NCI-H345 (cell line): Measurements from ENCODE around the gene SBF2.
"Not testable (repeated sequence)": the region's sequence is repeated elsewhere in the genome, so short reads cannot be mapped to it uniquely, and the experiment has no call there.

Experiments
- DNase-seq: peaks from one replicate; lab custom pipeline; 2025; lab: John Stamatoyannopoulos, UW

Gene SBF2

DNA sequence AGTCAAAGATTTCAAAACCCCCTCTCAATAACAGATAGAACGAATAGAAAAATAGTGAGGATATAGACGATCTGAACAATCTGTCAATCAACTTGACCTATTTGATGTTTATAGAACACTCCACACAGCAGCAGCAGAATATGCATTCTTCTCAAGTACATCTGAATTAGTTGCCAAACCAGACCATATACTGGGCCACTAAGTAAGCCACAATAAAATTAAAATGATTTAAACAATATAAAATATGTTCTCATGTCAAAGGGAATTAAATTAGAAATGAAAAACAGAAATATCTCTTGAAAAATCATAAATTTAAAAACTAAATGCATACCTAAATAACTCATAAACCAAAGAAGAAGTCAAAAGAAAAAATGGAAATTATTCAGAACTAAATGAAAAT is 229.2 kb downstream of the SBF2 start:
- no peak for DNase-seq

DNA sequence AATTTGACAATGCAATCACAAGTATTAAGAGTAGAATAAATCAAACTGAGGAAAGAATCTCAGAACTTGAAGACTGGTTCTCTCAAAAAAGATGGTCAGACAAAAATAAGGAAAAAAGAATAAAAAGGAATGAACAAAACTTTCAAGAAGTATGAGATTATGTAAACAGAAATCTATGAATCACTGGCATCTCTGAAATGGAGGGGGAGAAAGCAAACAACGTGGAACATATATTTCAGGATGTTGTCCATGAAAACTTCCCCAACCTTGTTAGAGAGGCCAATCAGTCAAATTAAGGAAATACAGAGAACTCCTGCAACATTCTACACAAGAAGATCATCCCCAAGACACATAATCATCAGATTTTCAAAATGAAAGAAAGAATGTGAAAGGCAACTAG is 235.7 kb downstream of the SBF2 start:
- DNase-seq, result no peak

DNA sequence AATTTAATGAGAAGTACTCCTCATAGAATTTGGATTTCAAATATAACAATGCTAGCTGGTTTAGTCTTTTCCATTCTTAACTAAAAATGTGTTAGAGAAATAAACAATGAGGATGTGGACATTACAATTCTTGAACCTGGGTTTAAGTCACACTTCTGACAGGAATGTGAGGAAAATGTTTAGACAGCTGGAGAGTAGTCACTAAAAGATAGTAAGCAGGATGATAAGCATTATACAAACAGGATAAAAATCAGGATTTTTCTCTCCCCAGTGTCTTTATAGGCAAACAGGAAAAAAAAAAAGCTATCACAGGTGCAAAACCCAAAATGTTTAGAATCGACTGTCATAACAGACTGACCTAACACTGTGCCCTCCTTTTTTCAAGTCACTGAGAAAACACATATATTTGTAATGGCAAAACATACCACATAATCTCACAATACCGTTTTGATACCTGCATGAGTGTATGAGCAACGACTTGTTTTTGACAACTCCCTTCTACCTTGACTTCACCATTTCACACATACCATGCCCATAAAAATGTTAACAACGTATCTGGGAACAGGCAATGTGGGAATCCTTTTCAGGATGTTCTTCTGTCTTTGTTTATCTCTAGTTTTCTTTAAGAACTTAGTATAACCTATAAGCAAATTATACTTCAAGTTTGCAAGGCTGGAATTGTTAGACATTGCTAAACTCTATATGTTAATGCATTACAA is 242.0 kb downstream of the SBF2 start:
- DNase-seq, result no peak

DNA sequence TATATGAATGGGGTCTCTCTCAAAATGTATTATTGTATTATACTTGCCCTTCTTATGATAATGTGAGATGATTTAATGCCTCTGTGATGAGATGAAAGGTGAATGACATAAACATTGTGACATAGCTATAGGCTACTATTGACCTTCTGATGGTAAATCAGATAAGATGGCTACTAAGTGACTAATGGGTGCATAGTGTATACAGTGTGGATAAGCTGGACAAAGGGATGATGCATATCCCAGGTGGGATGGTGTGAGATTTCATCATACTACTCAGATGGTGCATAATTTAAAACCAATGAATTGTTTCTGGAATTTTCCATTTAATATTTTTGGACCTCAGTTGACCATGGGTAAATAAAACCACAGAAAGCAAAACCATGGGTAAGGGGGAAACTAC is 243.5 kb downstream of the SBF2 start:
- DNase-seq, result no peak

DNA sequence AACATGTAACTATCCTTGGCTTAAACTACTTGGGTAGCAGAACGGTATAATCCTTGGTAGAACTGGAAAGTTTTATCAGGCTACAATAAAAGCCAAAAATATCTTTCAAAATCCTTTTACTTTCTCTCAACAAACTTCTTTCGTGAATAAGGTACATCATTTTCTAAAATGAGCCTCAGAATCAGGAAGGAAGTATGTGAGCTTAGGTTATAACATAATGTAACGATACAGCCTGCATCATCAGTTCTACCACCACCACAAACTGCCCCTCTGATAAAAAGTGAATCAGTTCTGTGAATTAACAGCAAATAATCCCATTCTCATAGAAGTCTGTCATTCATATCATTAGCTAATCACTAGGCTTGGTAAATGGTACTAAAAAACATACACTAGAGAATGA is 244.3 kb downstream of the SBF2 start:
- DNase-seq, result no peak

DNA sequence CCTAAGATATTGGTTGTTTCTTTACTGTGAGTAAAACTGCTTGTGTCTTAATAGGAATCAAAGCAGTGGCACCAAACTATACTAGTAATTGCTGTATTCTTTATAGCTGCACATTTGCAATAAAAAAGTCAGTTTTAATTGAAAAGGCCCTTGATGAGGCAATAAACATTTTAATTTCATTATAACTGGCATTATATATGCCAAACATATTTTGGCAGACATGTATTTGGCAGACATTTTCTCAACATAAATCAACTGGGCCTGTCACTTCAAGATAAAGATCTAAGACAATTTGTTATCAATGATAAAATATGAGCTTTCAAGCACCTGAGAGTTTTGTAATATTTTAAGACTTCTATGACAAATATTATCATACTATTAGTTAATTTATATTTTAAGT is 245.7 kb downstream of the SBF2 start:
- no peak for DNase-seq

DNA sequence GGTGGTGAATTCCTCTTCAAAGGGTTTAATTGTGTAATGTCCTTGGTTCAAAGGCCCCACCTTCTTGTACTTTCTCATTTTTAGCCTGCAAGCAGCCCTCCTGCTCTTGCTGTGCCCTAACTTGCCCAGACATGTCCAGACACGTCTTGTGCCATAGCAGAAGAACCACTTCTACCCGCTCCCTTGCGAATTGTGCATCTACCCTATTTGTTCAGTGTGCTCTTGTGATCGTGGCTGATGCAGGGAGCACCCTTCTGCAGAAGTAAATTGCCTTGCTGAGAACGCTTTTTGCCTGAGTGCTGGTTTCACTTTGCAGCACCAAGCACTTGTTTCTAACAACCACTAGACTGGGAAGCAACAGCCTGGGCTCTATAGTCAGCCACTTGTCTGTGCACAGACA is 249.4 kb downstream of the SBF2 start:
- no peak for DNase-seq

DNA sequence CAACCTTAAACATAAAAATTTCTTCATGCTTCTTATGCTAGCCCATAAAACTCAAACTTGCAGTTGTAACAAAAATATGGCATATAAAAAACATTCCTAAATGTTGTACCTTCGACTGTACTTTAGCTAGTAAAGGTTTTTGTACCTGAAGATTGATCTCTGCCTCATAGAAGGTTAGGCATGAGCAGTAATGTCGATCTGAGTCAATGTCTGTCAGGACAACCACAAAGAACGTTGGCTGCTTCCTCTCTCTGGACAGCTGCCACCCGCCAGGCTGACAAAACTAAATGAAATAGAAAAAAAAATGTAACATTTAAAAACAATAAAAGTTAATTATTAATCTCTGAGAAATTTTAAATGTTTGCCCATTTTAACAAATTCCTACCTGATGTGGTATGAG is 251.3 kb downstream of the SBF2 start:
- no peak for DNase-seq

DNA sequence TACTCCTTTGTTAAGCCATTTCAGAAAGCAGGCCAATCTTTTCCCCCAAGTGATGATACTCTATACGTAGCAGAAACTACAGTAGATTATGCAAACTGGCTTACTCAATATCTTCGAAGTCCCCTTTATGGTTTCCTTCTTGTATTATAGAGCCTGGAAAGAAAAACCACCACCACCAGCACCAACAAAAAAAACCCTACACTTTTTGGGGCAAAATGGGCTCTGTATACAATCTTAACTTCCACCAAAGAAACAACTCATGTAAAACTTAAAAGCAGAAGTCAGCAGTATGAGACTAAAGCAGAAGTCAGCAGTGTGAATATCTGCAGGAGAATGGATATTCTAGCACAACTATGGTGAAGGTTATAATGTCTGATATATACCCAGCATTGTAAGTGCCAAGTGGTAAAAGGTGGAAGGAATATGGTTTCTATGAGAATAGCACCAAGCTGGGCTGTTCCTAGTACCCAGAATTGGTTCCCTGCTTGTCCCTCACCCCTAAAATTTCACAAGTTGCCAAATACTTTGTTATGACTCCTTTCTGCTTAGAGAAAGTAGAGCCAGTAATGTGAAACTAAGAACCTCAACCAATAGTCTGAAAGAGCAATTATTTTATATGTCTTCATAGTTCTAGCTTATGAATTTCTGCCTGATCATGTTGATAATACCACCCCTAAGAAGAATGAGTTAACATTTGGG is 252.1 kb downstream of the SBF2 start:
- no peak for DNase-seq

DNA sequence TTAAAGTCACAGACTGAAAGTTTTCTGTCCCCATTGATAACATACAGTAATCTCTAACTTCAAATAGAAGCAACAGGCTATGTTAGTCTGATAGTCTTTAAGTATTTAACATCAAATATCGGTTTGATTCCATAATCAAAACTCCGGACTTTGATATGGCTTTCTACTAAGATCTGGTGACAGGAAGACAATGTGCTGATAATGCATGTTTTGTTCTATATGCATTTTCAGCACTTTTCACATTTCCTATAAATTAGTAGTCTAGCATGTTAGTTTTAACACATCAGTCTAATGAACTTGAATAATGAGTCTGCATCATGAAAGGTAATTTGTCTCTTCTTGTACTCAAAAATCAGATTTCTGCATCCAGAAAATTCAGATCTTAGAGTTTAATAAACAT is 252.7 kb downstream of the SBF2 start:
- DNase-seq, result no peak

DNA sequence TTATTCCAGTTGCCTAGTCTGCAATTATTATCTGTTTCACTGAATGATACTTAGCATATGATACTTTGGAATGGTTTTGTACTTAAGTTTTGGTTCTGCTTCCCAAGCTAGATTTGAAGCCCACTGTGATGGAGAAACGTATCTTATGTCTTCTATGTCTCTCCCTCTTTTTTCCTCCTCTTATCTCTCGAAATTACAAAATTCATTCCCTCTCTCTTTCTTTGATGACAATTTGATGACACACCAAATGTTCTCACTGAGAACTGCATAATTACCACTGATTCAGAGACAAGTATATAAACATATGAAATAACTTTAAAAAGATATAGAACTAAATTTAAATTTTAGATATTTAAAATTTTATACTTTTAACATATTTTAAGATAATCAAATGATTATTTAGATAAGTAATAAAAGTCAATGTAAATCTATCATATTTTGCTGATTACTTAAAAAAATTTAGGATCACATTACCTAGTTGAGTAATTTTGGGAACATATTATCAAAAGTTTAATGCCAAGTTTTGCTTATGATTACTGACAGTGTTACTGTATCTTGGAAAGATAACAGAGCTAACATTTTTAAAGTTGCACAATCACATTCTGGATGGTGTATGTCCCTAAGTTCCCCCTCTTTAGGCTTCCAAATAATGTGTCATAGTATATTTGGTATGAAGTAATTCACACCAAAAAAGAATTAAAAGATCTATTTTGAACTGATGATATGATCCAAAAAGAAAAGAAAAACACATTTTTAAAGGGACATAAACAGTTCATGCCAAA is 255.3 kb downstream of the SBF2 start:
- no peak for DNase-seq

DNA sequence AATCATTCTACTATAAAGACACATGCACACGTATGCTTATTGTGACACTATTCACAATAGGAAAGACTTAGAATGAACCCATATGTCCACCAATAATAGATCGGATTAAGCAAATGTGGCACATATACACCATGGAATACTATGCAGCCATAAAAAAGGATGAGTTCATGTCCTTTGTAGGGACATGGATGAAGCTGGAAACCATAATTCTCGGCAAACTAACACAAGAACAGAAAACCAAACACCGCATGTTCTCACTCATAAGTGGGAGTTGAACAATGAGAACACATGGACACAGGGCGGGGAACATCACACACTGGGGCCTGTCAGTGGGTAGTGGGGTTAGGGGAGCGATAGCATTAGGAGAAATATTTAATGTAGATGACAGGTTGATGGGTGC is 258.1 kb downstream of the SBF2 start:
- not testable (repeated sequence) for DNase-seq

DNA sequence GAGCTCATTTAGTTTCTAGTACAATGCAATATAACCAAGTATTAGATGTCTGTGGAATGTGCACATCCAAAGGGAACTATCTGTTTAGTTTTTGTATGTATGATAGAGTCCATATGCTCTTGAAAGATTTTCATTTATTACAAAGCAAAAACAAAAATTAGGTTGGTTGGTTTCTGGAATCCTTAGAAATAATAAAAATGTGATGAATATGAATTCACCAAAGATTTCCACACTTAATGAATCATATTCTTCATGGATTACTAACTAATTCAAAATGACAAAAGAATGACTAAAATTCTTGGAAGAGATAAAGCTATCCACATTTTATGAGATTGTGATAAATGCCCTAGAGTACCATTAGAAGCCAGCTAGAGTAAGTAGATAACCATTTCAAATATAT is 261.1 kb downstream of the SBF2 start:
- DNase-seq, result no peak

DNA sequence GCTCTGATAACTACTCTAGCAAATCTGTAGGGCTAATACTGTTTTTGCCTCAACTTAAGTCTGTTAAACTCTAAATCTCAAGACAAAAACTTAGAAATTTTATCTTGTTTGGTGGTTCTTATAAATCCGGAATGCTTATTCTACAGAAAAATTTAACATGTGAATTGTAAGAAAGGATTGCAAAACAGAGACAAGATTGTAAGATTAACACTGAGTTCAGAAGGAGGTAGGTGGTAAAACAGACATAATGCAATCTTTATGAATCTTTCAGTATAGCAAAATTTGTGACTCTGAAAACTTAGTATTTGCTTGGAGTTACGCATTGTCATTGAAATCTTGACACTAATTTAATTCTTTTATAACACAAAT is 263.9 kb downstream of the SBF2 start:
- DNase-seq, result no peak

DNA sequence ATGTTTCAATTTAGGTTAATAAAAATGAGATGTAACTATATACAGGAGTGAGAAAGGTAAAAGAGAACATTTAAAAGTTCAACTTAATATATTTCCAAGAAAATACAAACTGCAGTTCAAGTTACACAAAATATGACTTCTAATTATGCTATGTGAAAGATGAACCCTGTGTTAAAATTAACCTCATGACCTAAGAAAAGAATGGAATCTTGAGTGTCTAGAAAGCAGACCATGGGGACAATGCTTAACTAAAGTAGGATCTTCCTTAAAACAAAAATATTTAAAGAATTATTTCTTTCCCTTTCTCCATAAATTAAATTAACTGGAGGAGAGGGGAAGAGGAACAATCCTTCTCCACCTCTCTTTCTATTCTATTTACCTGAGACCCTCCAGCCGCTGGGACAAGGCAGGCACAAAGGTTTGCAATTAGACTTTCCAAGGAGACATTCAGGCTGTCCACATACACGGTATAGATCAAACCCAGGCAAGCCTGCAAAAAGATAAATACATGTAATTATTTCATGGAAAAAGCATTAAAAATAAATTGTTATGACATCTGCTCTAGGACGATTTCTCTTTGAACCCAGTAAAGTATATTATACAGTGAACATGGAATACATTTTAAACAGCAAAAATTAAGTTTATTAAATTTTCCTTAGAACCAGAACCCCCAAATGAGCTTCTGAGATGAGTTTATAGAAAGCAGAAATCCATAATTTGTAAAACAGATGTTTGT is 264.5 kb downstream of the SBF2 start:
- DNase-seq, result no peak

DNA sequence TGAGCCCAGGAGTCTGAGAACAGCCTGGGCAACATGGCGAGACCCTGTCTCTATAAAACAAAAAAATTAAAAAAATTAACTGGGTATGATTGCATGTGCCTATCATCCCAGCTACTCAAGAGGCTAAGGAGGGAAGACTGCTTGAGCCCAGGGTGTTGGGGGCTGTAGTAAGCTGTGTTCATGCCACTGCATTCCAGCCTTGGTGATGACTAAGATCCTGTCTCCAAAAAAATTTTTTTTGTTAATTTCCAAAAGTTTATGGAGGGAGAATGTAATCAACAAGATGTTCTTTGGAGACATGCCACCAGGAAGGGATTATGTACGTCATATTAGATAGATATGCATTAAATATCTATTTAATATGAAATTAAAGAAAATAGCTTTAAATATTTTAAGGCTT is 267.5 kb downstream of the SBF2 start:
- DNase-seq, result no peak

DNA sequence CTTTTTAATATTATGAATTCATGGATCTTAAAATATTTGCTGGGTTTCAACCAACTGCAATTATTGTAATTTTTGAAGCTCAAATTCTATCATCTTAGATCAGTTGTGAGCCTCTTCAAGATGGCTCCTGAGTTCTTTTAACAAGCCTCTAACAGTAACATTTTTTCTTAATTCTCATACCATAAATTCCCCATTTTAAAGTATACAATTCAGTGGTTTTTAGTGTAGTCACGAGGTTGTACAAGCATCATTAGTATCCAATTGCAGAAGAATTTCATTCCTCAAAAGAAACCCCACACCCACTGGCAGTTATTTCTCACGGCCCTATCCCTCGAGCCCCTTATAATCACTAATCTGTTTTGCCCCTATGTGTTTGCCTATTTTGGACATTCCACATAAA is 270.8 kb downstream of the SBF2 start:
- DNase-seq, result no peak

DNA sequence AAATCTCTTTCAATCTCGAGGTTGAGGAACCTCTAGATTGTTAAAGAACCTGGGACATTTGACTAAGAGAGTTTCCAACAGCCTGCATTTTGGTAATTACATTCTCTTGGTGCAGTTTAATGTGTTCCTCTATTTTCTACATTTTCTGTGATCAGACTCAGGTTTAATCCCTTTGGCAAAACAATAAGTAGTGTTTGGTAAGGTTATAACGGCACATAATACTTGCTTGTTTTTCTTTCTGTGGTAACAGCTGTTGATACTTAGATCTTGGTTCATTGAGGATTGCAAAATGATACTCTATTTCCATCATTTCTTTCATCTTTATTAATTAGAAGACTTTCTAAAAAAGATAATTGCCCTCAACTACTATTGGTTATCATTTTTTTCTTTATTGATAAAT is 271.3 kb downstream of the SBF2 start:
- DNase-seq, result no peak

DNA sequence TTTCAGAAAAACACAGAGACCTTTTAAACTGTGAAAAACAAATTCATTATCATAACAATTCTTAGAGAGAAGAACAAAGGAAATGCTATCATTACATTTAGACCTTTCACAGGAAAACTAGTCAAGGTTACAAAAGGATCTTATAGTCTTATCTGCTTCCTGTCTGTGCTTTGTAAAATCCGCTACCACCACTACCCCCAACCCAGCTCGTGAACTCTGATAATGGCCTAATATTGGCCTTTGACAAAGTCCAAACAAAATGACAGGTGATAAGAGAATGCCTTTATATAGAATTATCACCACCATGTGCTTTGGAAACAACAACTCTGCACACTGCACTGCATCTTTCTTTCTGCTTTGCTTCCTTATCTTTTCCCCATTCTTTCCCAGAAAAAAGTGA is 272.5 kb downstream of the SBF2 start:
- DNase-seq, result no peak

DNA sequence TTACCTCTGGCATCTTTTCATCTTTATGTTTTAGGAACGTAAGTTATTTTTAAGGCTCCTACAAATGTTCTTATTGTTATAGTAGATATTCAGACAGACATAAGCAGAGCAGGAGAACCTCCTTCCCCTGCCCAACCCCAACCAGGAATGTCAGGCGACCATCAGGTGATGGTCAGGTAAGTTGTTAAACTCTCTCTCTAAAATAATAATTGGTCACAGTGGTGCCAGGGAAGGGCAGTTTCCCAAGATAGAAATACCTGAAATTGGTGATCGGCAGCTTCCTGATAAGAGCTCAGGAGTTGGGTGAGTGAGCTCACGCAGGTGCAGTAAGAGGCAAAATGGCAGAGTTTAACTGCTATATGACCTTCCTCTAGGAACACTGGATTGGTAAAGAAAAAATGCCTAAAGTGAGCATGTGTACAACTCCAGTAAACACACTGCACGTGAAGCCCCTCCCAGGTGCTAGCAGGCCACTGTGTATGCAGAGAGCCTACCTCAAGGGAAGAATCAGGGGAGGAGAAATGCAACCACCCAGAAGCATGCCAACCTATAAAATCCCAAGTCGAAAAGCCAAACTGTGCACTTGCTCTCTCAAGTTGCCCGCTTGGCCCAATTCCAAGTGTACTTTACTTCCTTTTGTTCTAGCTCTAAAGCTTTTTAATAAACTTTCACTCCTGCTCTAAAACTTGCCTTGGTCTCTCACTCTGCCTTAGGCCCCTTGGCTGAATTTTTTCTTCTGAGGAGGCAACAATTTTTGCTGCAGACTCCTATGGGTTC is 273.9 kb downstream of the SBF2 start:
- no peak for DNase-seq

DNA sequence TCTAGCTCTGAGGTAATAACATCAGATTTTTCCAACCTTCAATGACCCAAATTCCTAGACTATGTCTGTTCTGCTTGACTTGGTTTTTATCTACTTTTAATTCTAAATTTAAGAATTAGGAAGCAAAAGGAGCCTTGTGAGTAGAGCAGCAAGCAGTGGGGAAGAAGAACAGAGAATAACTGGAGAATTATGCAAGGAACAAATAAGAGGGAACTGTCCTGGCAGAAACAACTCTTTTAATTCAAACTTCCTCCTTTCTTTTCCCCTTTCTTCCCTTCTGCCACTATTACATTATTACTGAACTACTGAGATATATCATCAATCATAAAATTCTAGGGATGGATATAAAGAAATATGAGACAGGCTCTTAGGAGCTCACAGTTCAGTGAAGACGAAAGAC is 276.1 kb downstream of the SBF2 start:
- no peak for DNase-seq

DNA sequence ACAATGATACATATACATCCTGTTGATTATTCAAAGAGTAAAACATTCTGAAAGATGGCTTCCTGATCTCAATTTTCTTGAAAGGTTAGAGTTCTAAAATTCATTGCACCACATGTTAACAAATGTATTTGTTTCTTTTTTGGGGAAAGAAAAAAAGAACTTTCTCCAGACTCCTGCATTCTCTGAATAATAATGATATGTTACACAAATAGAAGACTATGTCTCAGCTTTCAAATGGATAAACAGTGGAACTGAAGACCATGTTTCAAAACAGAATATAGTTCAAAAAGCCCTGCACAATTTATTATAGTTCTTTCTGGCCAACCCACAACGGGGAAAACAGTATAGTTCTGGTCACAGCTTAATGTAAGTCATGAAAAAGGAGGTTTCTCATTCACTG is 277.0 kb downstream of the SBF2 start:
- DNase-seq, result no peak
